ENCODE data around the gene CTSW.

DNA sequence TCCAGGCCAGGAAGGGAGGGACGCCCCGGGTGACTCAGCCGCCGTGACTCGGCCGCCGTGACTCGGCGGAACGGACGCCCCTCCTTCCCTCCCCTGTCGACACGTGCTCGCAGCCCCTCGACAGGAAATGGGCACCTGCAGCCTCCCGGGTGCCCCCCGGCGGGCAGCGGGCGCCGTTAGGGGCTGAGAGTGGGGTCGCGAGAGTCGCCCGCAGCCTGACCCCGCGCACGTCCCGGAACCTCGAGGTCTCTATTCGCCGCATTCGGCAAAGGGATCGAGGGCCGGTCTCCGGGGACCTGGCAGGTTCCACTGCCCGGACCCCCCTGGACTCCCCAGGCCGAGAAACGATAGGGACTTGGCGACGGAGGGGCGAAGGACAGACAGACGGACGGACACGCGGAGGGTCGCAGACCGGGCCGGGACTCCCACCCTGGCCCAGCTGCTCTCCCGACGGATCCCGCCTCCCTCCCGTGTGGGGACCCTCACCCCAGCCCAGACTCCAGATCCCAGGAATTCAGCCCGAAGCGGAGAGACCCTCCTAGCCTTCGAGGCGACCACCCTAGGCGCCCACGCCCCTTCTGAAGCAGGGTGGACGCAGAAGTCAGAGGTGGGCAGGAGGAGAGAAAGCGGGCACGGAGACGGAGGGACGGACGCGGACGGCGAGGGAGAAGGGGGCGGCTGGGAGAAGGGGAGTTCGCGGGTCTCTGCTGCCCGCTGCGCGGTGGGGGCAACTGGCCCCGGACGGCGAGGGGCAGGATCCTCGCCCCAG, 19.9 kb downstream of the CTSW start:
- TF ChIP-seq, protein P1, sequence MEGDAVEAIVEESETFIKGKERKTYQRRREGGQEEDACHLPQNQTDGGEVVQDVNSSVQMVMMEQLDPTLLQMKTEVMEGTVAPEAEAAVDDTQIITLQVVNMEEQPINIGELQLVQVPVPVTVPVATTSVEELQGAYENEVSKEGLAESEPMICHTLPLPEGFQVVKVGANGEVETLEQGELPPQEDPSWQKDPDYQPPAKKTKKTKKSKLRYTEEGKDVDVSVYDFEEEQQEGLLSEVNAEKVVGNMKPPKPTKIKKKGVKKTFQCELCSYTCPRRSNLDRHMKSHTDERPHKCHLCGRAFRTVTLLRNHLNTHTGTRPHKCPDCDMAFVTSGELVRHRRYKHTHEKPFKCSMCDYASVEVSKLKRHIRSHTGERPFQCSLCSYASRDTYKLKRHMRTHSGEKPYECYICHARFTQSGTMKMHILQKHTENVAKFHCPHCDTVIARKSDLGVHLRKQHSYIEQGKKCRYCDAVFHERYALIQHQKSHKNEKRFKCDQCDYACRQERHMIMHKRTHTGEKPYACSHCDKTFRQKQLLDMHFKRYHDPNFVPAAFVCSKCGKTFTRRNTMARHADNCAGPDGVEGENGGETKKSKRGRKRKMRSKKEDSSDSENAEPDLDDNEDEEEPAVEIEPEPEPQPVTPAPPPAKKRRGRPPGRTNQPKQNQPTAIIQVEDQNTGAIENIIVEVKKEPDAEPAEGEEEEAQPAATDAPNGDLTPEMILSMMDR (IDR thresholded peaks at IDR 0.05; ENCODE audit: low read depth, low read length): no peak
- TF ChIP-seq, protein P2, sequence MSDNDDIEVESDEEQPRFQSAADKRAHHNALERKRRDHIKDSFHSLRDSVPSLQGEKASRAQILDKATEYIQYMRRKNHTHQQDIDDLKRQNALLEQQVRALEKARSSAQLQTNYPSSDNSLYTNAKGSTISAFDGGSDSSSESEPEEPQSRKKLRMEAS (IDR thresholded peaks at IDR 0.05; ENCODE audit: low read depth, low read length): peak; percentile 98
- TF ChIP-seq POLR2A (IDR thresholded peaks at IDR 0.05; ENCODE audit: extremely low read depth, insufficient read length) (peak; percentile 37), MYC (IDR thresholded peaks at IDR 0.05; ENCODE audit: low read depth, low read length) (peak; percentile 98)
